ENCODE measurements around the gene EDC4. TPM values are rescaled to one million over a fixed set of nuclear protein-coding genes. Genes with fewer than 3 reads are reported as not detected.

Gene EDC4
- total and polyA plus RNA-seq, 2 of the 13 experiments (the other 11 are each of a cell fraction or from before 2014, with no cell fraction given), result 51.4 to 59.1 TPM

DNA sequence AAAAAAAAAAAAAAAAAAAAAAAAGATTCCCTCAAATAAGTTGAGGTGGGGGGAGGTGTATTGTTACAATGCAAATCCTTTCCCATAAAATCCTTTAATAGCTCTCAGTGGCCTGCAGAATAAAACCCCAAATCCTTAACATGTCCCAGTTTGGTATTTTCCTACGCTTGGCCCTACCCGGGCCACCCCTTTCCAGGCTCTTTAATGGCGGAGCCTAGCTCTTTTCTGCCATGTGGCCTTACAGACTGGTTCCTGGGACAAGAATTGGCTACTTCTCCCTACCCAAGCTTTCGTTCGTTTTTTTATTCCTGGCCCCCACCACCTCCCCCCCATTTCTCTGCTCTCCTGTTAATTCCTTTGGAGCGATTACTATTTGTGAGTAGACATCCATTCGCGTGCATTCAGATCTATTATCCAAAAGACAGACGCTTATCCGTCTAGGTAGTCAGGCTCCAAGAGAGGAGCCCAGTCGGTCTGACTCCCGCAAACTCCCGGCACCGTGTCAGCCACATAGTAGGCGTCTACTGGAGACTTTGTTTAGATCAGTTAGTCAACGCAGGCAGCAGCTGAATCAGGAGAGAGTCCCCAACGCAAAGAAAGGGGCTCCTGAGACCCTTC is 31.5 kb upstream of the EDC4 start (continued):
- TF ChIP-seq, protein P1, sequence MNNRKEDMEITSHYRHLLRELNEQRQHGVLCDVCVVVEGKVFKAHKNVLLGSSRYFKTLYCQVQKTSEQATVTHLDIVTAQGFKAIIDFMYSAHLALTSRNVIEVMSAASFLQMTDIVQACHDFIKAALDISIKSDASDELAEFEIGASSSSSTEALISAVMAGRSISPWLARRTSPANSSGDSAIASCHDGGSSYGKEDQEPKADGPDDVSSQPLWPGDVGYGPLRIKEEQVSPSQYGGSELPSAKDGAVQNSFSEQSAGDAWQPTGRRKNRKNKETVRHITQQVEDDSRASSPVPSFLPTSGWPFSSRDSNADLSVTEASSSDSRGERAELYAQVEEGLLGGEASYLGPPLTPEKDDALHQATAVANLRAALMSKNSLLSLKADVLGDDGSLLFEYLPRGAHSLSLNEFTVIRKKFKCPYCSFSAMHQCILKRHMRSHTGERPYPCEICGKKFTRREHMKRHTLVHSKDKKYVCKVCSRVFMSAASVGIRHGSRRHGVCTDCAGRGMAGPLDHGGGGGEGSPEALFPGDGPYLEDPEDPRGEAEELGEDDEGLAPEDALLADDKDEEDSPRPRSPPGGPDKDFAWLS (CRISPR knock-in tag; IDR thresholded peaks at IDR 0.05; ENCODE audit: borderline replicate concordance), result no peak
- TF ChIP-seq ZEB1 (IDR thresholded peaks at IDR 0.05; ENCODE audit: insufficient replicate concordance, low read depth) (peak; percentile 76), TBL1XR1 (IDR thresholded peaks at IDR 0.05; ENCODE audit: borderline replicate concordance, low read length, partially characterized antibody) (no peak), MYNN (CRISPR knock-in tag; IDR thresholded peaks at IDR 0.05; ENCODE audit: low read depth) (no peak), ZNF772 (CRISPR knock-in tag; IDR thresholded peaks at IDR 0.05) (no peak), IRX3 (CRISPR knock-in tag; IDR thresholded peaks at IDR 0.05; ENCODE audit: borderline replicate concordance, low read depth) (0 out of 2 replicates have a peak, but pooled peaks have one; percentile 35), BHLHE40 (IDR thresholded peaks at IDR 0.05; ENCODE audit: low read length) (no peak), NFKB2 (CRISPR knock-in tag; IDR thresholded peaks at IDR 0.05; ENCODE audit: borderline replicate concordance) (no peak), ARHGAP35 (CRISPR knock-in tag; IDR thresholded peaks at IDR 0.05; ENCODE audit: borderline replicate concordance) (no peak), GTF2F1 (IDR thresholded peaks at IDR 0.05; ENCODE audit: low read length) (no peak), TRIM24 (CRISPR knock-in tag; IDR thresholded peaks at IDR 0.05) (0 out of 2 replicates have a peak, but pooled peaks have one; percentile 35), REXO4 (CRISPR knock-in tag; IDR thresholded peaks at IDR 0.05; ENCODE audit: borderline replicate concordance) (no peak), YY1 (IDR thresholded peaks at IDR 0.05; ENCODE audit: insufficient read depth, insufficient replicate concordance, low read depth, low read length) (peak; percentile 15), ZNF382 (CRISPR knock-in tag; IDR thresholded peaks at IDR 0.05; ENCODE audit: borderline replicate concordance) (no peak), ZNF83 (CRISPR knock-in tag; IDR thresholded peaks at IDR 0.05; ENCODE audit: borderline replicate concordance) (no peak)
- TF ChIP-seq, protein P2, sequence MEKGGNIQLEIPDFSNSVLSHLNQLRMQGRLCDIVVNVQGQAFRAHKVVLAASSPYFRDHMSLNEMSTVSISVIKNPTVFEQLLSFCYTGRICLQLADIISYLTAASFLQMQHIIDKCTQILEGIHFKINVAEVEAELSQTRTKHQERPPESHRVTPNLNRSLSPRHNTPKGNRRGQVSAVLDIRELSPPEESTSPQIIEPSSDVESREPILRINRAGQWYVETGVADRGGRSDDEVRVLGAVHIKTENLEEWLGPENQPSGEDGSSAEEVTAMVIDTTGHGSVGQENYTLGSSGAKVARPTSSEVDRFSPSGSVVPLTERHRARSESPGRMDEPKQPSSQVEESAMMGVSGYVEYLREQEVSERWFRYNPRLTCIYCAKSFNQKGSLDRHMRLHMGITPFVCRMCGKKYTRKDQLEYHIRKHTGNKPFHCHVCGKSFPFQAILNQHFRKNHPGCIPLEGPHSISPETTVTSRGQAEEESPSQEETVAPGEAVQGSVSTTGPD (CRISPR knock-in tag; IDR thresholded peaks at IDR 0.05), result no peak
- TF ChIP-seq, protein P3, sequence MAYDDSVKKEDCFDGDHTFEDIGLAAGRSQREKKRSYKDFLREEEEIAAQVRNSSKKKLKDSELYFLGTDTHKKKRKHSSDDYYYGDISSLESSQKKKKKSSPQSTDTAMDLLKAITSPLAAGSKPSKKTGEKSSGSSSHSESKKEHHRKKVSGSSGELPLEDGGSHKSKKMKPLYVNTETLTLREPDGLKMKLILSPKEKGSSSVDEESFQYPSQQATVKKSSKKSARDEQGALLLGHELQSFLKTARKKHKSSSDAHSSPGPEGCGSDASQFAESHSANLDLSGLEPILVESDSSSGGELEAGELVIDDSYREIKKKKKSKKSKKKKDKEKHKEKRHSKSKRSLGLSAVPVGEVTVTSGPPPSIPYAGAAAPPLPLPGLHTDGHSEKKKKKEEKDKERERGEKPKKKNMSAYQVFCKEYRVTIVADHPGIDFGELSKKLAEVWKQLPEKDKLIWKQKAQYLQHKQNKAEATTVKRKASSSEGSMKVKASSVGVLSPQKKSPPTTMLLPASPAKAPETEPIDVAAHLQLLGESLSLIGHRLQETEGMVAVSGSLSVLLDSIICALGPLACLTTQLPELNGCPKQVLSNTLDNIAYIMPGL (CRISPR knock-in tag; IDR thresholded peaks at IDR 0.05; ENCODE audit: borderline replicate concordance in 1 of 2, low read depth in 1 of 2), result no peak
- TF ChIP-seq, protein P4, sequence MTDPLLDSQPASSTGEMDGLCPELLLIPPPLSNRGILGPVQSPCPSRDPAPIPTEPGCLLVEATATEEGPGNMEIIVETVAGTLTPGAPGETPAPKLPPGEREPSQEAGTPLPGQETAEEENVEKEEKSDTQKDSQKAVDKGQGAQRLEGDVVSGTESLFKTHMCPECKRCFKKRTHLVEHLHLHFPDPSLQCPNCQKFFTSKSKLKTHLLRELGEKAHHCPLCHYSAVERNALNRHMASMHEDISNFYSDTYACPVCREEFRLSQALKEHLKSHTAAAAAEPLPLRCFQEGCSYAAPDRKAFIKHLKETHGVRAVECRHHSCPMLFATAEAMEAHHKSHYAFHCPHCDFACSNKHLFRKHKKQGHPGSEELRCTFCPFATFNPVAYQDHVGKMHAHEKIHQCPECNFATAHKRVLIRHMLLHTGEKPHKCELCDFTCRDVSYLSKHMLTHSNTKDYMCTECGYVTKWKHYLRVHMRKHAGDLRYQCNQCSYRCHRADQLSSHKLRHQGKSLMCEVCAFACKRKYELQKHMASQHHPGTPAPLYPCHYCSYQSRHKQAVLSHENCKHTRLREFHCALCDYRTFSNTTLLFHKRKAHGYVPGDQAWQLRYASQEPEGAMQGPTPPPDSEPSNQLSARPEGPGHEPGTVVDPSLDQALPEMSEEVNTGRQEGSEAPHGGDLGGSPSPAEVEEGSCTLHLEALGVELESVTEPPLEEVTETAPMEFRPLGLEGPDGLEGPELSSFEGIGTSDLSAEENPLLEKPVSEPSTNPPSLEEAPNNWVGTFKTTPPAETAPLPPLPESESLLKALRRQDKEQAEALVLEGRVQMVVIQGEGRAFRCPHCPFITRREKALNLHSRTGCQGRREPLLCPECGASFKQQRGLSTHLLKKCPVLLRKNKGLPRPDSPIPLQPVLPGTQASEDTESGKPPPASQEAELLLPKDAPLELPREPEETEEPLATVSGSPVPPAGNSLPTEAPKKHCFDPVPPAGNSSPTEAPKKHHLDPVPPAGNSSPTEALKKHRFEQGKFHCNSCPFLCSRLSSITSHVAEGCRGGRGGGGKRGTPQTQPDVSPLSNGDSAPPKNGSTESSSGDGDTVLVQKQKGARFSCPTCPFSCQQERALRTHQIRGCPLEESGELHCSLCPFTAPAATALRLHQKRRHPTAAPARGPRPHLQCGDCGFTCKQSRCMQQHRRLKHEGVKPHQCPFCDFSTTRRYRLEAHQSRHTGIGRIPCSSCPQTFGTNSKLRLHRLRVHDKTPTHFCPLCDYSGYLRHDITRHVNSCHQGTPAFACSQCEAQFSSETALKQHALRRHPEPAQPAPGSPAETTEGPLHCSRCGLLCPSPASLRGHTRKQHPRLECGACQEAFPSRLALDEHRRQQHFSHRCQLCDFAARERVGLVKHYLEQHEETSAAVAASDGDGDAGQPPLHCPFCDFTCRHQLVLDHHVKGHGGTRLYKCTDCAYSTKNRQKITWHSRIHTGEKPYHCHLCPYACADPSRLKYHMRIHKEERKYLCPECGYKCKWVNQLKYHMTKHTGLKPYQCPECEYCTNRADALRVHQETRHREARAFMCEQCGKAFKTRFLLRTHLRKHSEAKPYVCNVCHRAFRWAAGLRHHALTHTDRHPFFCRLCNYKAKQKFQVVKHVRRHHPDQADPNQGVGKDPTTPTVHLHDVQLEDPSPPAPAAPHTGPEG (CRISPR knock-in tag; IDR thresholded peaks at IDR 0.05), result no peak; the same call in 1 of the 2 replicates
